Testis (tissue), 5 donors: Measurements from ENCODE around the gene PGA5. TPM values are rescaled to one million over a fixed set of nuclear protein-coding genes. Genes with fewer than 3 reads are reported as not detected.
"Not testable (repeated sequence)": the region's sequence is repeated elsewhere in the genome, so short reads cannot be mapped to it uniquely, and the experiment has no call there.

ENCODE experiments used
- DNase-seq: peaks from one replicate; pipeline ENCODE4 v3.0.0-alpha.2; 2019
- H3K27ac ChIP-seq, 2 donors: fragments of 200-600 bp; sonication (generic); one replicate each; pipeline ENCODE4 v1.5.1; 2019
- H3K27me3 ChIP-seq: fragments of 200-600 bp; sonication (generic); one replicate; pipeline ENCODE4 v1.5.1; 2019
- H3K36me3 ChIP-seq: fragments of 200-600 bp; sonication (generic); one replicate; pipeline ENCODE4 v1.5.1; 2017; ENCODE audit warnings: low read depth; ENCODE audit errors: missing control alignments
- H3K4me1 ChIP-seq: fragments of 200-600 bp; sonication (generic); one replicate; pipeline ENCODE4 v1.5.1; 2019
- H3K4me3 ChIP-seq, 2 donors: fragments of 200-600 bp; sonication (generic); one replicate each; pipeline ENCODE4 v1.5.1; 2017 to 2019
- H3K9me3 ChIP-seq: fragments of 200-600 bp; sonication (generic); one replicate; pipeline ENCODE4 v1.5.1; 2017
- CTCF ChIP-seq, 3 experiments: fragments of 450-650 bp in 2 of 3; fragments of 200-600 bp in 1 of 3; sonication (generic) in 1 of 3; IDR thresholded peaks; one replicate each; pipeline ENCODE4 v1.5.1; 2016 to 2019; ENCODE audit warnings: antibody characterized with exemption in 3 of 3, mild to moderate bottlenecking in 2 of 3, moderate library complexity in 1 of 3
- POLR2A ChIP-seq: fragments of 450-650 bp; IDR thresholded peaks from one replicate; pipeline ENCODE4 v1.6.1; 2017; ENCODE audit warnings: antibody characterized with exemption, mild to moderate bottlenecking, moderate library complexity
- WGBS, 2 donors: methylation state at CpG; one replicate each; pipeline ENCODE4 v1.1.5; 2018; 5-methylcytosine and 5-hydroxymethylcytosine counted together
- intact Hi-C: fragments of 100-400 bp; cut with DNase I; formaldehyde crosslinking; loops from one replicate; pipeline ENCODE4 v1.15.1; 2023; ENCODE audit warnings: low total_unique reads
- long read RNA-seq, 2 donors: transcript quantifications; one replicate each; lab custom pipeline, GENCODE V29; 2026
- polyA plus RNA-seq: library from polyadenylated mRNA; stranded (reverse); fragments of 350-450 nt; fragmentation: Illumina TruSeq; extraction: RNeasy Lipid Tissue Mini Kit (QIAGEN cat#74804); gene quantifications from one replicate; pipeline ENCODE4 v1.2.3, GENCODE V29; 2014; ENCODE audit warnings: low read depth, low replicate concordance; ENCODE audit not compliant: insufficient read depth
- total RNA-seq, 2 donors: library from RNA; depleted of rRNA; stranded (reverse); fragments of >200 nt; gene quantifications; one replicate each; pipeline ENCODE4 v1.2.3, GENCODE V29; 2016

PGA5 gene
- under 1 TPM; 0.39 to 0.43 TPM for total RNA-seq
- 1.5 TPM for polyA plus RNA-seq
- long read RNA-seq, donor 1, partial matches to known transcripts = 0 of 2 reads
- long read RNA-seq, donor 1, other reads (novel, unspliced or antisense) = 0 of 2 reads
- long read RNA-seq, donor 2 = 0 reads

- H3K27me3 ChIP-seq, DNase-seq, H3K4me3 ChIP-seq, H3K36me3 ChIP-seq, H3K27ac ChIP-seq, H3K4me1 ChIP-seq, intact Hi-C loops, H3K9me3 ChIP-seq: not testable (repeated sequence)
- no CpG with 5 or more reads among the region's 8 CpGs for WGBS, 2 donors
Measured at GRCh38 chr11:61240875-61241274, at the start of gene PGA5. PGA5 (plus strand) TSS chr11:61241175; CDS start chr11:61241227, 52 bp downstream.

GRCh38 chr11:61193596-61193995 lies 47.4 kb upstream of the PGA5 start:
- H3K27me3 ChIP-seq = no peaks in the 10 kb centered on the region
- H3K4me1 ChIP-seq = no peaks in the 10 kb centered on the region
- no peak overlapping the region for H3K4me3 ChIP-seq
- no peaks in the 10 kb centered on the region for H3K36me3 ChIP-seq
- WGBS, 2 donors = 28 to 42% methylated on average over 11 to 12 of the region's 12 CpGs
- no peak overlapping the region for H3K27ac ChIP-seq
- intact Hi-C loops = no loop called here
- H3K9me3 ChIP-seq = no peaks in the 10 kb centered on the region
- no peak for DNase-seq
- no peak for TF ChIP-seq POLR2A
- no peak for TF ChIP-seq CTCF (IDR thresholded peaks at IDR 0.05)

GRCh38 chr11:61194169-61194671 lies 46.8 kb upstream of the PGA5 start:
- H3K4me1 ChIP-seq = no peaks in the 10 kb centered on the region
- no peaks in the 10 kb centered on the region for H3K9me3 ChIP-seq
- no peaks in the 10 kb centered on the region for H3K36me3 ChIP-seq
- DNase-seq = no peak
- H3K27ac ChIP-seq = no peak overlapping the region
- H3K27me3 ChIP-seq = no peaks in the 10 kb centered on the region
- TF ChIP-seq CTCF (IDR thresholded peaks at IDR 0.05) = no peak
- no peak for TF ChIP-seq POLR2A
- H3K4me3 ChIP-seq = no peak overlapping the region
- WGBS, 2 donors = 65 to 69% methylated on average over 12 of the region's 12 CpGs
- intact Hi-C loops = no loop called here

- intact Hi-C loops = no loop called here
- Histone ChIP-seq H3K36me3 (no peaks in the 10 kb centered on the region), H3K4me1 (no peaks in the 10 kb centered on the region), H3K4me3 (no peak overlapping the region), H3K9me3 (no peaks in the 10 kb centered on the region), H3K27me3 (no peaks in the 10 kb centered on the region), H3K27ac (no peak overlapping the region)
- WGBS, 2 donors = 82 to 87% methylated on average over 7 of the region's 7 CpGs
- TF ChIP-seq CTCF (IDR thresholded peaks at IDR 0.05) (no peak), POLR2A (no peak)
- no peak for DNase-seq
Measured at GRCh38 chr11:61194981-61195695, 45.8 kb upstream of the PGA5 start.

GRCh38 chr11:61195719-61196118 lies 45.3 kb upstream of the PGA5 start:
- intact Hi-C loops = no loop called here
- TF ChIP-seq CTCF (IDR thresholded peaks at IDR 0.05) (no peak), POLR2A (no peak)
- WGBS, 2 donors = 79 to 88% methylated on average over 5 to 7 of the region's 7 CpGs

More at GRCh38 chr11:61195719-61196118, 45.3 kb upstream of the PGA5 start:
- Histone ChIP-seq H3K4me3 (no peak overlapping the region), H3K27me3 (no peaks in the 10 kb centered on the region), H3K4me1 (no peaks in the 10 kb centered on the region), H3K27ac (no peak overlapping the region), H3K36me3 (no peaks in the 10 kb centered on the region), H3K9me3 (no peaks in the 10 kb centered on the region)
- DNase-seq = no peak
